Epithelial cell of esophagus (primary cell): ENCODE measurements around the gene GPR146.

ENCODE experiments used
- DNase-seq: peaks from one replicate; pipeline ENCODE4 v3.0.0; 2010; ENCODE audit warnings: low read depth
- H3K4me3 ChIP-seq: 2 replicates; pipeline ENCODE4 v1.5.1; 2011; ENCODE audit warnings: mild to moderate bottlenecking, low read length, control low read depth
- TF ChIP-seq, protein P1 (sequence below): IDR thresholded peaks from 2 replicates; pipeline ENCODE4 v1.5.1; 2011; ENCODE audit warnings: low read depth, mild to moderate bottlenecking, low read length, control low read depth, inconsistent platforms; ENCODE audit not compliant: insufficient read depth; ENCODE audit errors: missing control alignments

GPR146 gene

DNA sequence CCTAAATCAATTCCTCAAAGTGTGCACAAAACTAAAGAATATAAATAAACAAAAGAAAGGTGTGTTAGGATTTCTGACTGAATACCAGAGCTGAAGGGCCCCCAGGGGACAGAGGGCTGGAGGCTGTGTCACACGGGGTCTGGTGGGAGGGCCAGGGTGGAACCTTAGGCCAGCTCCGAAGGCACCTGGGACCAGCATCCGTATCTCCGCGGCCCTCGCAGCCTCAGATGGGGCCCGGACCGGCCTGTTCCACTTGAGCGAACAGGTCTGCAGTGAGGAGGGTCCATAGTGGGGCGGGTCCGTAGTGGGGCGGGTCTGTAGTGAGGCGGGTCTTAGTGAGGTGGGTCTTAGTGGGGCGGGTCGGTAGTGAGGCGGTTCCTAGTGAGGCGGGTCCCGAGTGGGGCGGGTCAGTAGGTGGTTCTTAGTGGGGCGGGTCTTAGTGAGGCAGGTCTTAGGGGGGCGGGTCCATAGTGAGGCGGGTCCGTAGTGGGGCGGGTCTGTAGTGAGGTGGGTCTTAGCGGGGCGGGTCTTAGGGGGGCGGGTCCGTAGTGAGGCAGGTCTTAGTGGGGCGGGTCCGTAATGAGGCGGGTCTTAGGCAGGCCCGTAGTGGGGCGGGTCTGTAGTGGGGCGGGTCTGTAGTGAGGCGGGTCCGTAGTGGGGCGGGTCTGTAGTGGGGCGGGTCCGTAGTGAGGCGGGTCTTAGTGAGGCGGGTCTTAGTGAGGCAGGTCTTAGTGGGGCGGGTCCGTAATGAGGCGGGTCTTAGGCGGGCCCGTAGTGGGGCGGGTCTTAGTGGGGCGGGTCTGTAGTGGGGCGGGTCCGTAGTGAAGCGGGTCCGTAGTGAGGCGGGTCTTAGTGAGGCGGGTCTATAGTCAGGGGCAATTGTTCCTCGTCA is 15.1 kb downstream of the GPR146 start:
- TF ChIP-seq, protein P1, sequence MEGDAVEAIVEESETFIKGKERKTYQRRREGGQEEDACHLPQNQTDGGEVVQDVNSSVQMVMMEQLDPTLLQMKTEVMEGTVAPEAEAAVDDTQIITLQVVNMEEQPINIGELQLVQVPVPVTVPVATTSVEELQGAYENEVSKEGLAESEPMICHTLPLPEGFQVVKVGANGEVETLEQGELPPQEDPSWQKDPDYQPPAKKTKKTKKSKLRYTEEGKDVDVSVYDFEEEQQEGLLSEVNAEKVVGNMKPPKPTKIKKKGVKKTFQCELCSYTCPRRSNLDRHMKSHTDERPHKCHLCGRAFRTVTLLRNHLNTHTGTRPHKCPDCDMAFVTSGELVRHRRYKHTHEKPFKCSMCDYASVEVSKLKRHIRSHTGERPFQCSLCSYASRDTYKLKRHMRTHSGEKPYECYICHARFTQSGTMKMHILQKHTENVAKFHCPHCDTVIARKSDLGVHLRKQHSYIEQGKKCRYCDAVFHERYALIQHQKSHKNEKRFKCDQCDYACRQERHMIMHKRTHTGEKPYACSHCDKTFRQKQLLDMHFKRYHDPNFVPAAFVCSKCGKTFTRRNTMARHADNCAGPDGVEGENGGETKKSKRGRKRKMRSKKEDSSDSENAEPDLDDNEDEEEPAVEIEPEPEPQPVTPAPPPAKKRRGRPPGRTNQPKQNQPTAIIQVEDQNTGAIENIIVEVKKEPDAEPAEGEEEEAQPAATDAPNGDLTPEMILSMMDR: no peak
- no peak overlapping the region for H3K4me3 ChIP-seq
- DNase-seq: peak; percentile 77

DNA sequence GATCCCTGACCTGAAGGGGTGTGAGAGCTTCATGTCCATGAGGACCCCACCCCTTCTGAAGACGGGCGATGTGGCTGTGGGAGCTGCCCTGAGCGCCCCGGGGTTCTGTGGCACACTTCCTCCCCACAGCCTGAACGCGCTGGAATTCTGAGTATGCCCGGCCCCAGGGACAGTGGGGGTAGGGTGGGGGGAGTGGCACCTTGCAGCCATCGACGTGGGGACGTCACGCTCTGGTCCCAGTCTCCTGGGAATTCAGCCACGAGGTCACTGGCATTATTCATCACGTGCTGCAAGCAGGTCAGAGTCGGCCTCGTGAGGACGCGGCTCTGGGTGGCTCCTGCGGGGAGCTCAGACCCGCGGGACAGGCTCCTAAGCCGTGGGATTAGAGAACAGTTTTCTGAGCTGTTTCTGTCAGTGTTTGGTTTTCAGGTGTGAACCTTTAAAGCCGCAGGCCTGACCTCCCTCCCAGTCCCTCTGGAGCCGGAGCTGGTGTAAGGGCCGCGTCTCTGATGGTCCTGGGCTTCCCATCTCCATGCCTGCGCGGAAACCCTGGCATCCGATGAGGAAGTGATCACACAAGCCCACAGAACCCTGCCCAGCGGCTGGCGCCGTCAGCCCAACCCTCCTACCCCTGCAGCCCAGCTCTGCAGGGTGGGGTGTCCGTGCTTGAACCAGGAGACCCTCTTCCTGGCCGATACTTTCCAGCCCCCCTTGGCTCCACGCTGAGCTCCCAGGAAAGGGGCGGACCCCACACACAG is 16.1 kb downstream of the GPR146 start:
- DNase-seq: no peak
- TF ChIP-seq, protein P1: no peak
- peak overlapping the region; percentile 3 for H3K4me3 ChIP-seq

DNA sequence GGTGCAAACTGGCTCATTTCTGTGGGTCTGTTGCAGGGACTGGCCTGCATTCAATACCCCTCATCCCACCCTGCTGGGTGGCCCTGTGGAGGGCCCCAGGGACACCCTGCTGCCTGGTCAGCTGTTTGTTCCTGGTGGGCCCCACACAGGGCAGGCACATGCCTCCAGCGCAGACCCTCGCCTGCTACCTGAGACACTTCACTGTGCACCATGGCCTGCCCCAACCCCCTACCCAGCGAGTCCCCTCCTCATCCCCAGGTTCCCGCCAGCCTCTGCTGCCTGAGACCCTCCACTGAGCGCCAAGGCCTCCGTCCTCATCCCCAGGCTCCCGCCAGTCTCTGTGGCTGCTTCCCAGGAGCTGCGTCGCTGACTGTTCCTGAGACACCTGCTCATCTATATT is 16.8 kb downstream of the GPR146 start:
- H3K4me3 ChIP-seq: no peak overlapping the region
- DNase-seq: no peak

GRCh38 chr7:1062296-1063294 is 18.2 kb downstream of the GPR146 start:
- TF ChIP-seq, protein P1: no peak
- H3K4me3 ChIP-seq: no peak overlapping the region
- DNase-seq: peak; percentile 78

More for the DNA sequence above, 16.8 kb downstream of the GPR146 start:
- TF ChIP-seq, protein P1: no peak

GRCh38 chr7:1063361-1063760 is 19.0 kb downstream of the GPR146 start:
- no peak overlapping the region for H3K4me3 ChIP-seq
- TF ChIP-seq, protein P1: no peak
- no peak for DNase-seq

DNA sequence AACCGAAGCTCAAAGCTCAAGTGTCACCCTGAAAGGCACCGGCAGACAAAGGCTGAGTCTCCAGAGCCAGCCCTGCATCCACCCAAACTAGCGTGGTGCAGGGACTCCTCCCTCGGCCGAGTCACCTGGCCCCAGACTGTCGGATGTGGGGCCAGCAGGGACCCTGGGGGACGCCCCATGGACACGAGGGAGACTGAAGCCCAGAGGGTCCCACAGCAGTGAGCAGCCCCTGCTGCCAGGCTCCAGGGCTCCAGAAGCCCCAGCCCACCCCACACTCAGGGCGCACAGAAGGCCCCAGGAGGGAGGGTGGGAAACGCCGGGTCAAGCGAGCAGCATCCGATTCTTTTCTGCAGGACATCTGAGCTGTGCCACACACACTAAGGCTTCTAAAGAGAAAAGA is 20.2 kb downstream of the GPR146 start:
- TF ChIP-seq, protein P1: no peak
- no peak overlapping the region for H3K4me3 ChIP-seq
- DNase-seq: no peak
